IMR-90 (cell line): ENCODE data around the gene MUCL3. TPM values are rescaled to one million over a fixed set of nuclear protein-coding genes. Genes with fewer than 3 reads are reported as not detected.

Experiments used
- ATAC-seq: fragments of 200-7000 bp; cut with Tn5 transposase; 2 replicates; pipeline ENCODE4 v1.9.1; 2020; ENCODE audit warnings: low read depth, mild to moderate bottlenecking, moderate library complexity
- BruUV-seq: library from RNA; stranded (reverse); fragments of 400-500 nt; replicated peaks from 2 replicates; lab custom pipeline; 2021; lab: Mats Ljungman, UMichigan
- CTCF ChIA-PET: fragments of 300-600 bp; formaldehyde crosslinking; extraction: SDS; loops from one replicate; lab custom pipeline; 2021; ENCODE audit warnings: antibody characterized with exemption; lab: Yijun Ruan, JAX
- POLR2A ChIA-PET: fragments of 300-600 bp; sonication (Branson Sonifier 250); formaldehyde crosslinking; loops from one replicate; lab custom pipeline; 2022; ENCODE audit warnings: antibody characterized with exemption; ENCODE audit not compliant: unreplicated experiment; lab: Charles Lee
- DNase-seq: peaks from one replicate; pipeline ENCODE4 v3.0.0; 2013
- H2AFZ ChIP-seq: replicated peaks from 2 replicates; pipeline ENCODE3; 2013; ENCODE audit warnings: low read length, mild to moderate bottlenecking; ENCODE audit not compliant: poor library complexity
- H2AK5ac ChIP-seq: 2 replicates; pipeline ENCODE4 v1.6.1; 2013; ENCODE audit warnings: low read depth, low read length, inconsistent platforms
- H2AK9ac ChIP-seq: replicated peaks from 2 replicates; pipeline ENCODE3; 2013; ENCODE audit warnings: mild to moderate bottlenecking, low read depth, low read length, moderate library complexity; ENCODE audit not compliant: poor library complexity
- H2BK120ac ChIP-seq: 2 replicates; pipeline ENCODE4 v1.6.1; 2013; ENCODE audit warnings: low read depth, low read length, inconsistent platforms
- H2BK15ac ChIP-seq: 3 replicates; pipeline ENCODE4 v1.6.1; 2013; ENCODE audit warnings: low read depth, low read length, inconsistent platforms
- H2BK20ac ChIP-seq: 2 replicates; pipeline ENCODE4 v1.6.1; 2013; ENCODE audit warnings: low read depth, mild to moderate bottlenecking, inconsistent platforms, low read length, moderate library complexity
- H2BK5ac ChIP-seq: 2 replicates; pipeline ENCODE4 v1.6.1; 2013; ENCODE audit warnings: mild to moderate bottlenecking, low read depth, low read length, inconsistent platforms; ENCODE audit not compliant: poor library complexity, severe bottlenecking
- H3K14ac ChIP-seq: replicated peaks from 2 replicates; pipeline ENCODE4 v1.6.1; 2013; ENCODE audit warnings: low read depth, low read length, inconsistent platforms
- H3K18ac ChIP-seq: 2 replicates; pipeline ENCODE4 v1.6.1; 2013; ENCODE audit warnings: low read depth, low read length, control low read depth
- H3K23ac ChIP-seq: 2 replicates; pipeline ENCODE4 v1.6.1; 2013; ENCODE audit warnings: low read depth, low read length, inconsistent platforms
- H3K27ac ChIP-seq: 2 replicates; pipeline ENCODE4 v1.5.1; 2013; ENCODE audit warnings: mild to moderate bottlenecking, control low read depth, low read length; ENCODE audit not compliant: insufficient read depth
- H3K27me3 ChIP-seq: 2 replicates; pipeline ENCODE4 v1.6.1; 2013; ENCODE audit warnings: low read length; ENCODE audit not compliant: control insufficient read depth, insufficient read depth
- H3K36me3 ChIP-seq: 2 replicates; pipeline ENCODE4 v1.6.1; 2013; ENCODE audit warnings: low read length, mixed read lengths; ENCODE audit not compliant: control insufficient read depth, insufficient read depth
- H3K4ac ChIP-seq: 2 replicates; pipeline ENCODE4 v1.6.1; 2013; ENCODE audit warnings: low read depth, low read length, inconsistent platforms
- H3K4me1 ChIP-seq: 2 replicates; pipeline ENCODE4 v1.6.1; 2013; ENCODE audit warnings: low read length, mixed read lengths; ENCODE audit not compliant: control insufficient read depth, insufficient read depth
- H3K4me2 ChIP-seq: 2 replicates; pipeline ENCODE4 v1.6.1; 2013; ENCODE audit warnings: low read depth, mild to moderate bottlenecking, control low read depth, low read length, moderate library complexity
- H3K4me3 ChIP-seq: 2 replicates; pipeline ENCODE4 v1.5.1; 2013; ENCODE audit warnings: low read depth, mild to moderate bottlenecking, control low read depth, low read length, moderate library complexity; ENCODE audit not compliant: insufficient read depth
- H3K56ac ChIP-seq: 2 replicates; pipeline ENCODE4 v1.6.1; 2013; ENCODE audit warnings: low read length, inconsistent platforms; ENCODE audit not compliant: insufficient read depth; ENCODE audit errors: extremely low read depth
- H3K79me1 ChIP-seq, 2 experiments: 2 replicates each; pipeline ENCODE4 v1.6.1; 2013; ENCODE audit warnings: low read length in 2 of 2, inconsistent platforms in 1 of 2, low read depth in 1 of 2
- H3K9ac ChIP-seq: 2 replicates; pipeline ENCODE4 v1.6.1; 2013; ENCODE audit warnings: low read depth, low read length, control low read depth
- H3K9me1 ChIP-seq: 2 replicates; pipeline ENCODE4 v1.6.1; 2013; ENCODE audit warnings: low read length, inconsistent platforms; ENCODE audit not compliant: insufficient read depth
- H3K9me3 ChIP-seq: 2 replicates; pipeline ENCODE4 v1.6.1; 2013; ENCODE audit warnings: low read length; ENCODE audit not compliant: control insufficient read depth, insufficient read depth
- H4K20me1 ChIP-seq: 2 replicates; pipeline ENCODE4 v1.6.1; 2013; ENCODE audit warnings: low read length, inconsistent platforms; ENCODE audit not compliant: insufficient read depth
- H4K5ac ChIP-seq: 2 replicates; pipeline ENCODE4 v1.6.1; 2013; ENCODE audit warnings: mild to moderate bottlenecking, low read depth, low read length, control low read depth
- H4K8ac ChIP-seq, 2 experiments: 2 replicates each; pipeline ENCODE4 v1.6.1; 2013; ENCODE audit warnings: low read depth in 2 of 2, low read length in 2 of 2, control low read depth in 1 of 2, inconsistent platforms in 1 of 2
- H4K91ac ChIP-seq: 2 replicates; pipeline ENCODE4 v1.6.1; 2013; ENCODE audit warnings: low read depth, low read length, inconsistent platforms; ENCODE audit not compliant: insufficient read depth
- BHLHE40 ChIP-seq: fragments of 150-350 bp; IDR thresholded peaks from 2 replicates; pipeline ENCODE4 v1.6.1; 2016; ENCODE audit warnings: mild to moderate bottlenecking, low read depth, low read length
- CEBPB ChIP-seq: IDR thresholded peaks from 2 replicates; pipeline ENCODE4 v1.6.1; 2012; ENCODE audit warnings: low read depth, low read length, improper control_type of control experiment
- CHD1 ChIP-seq: IDR thresholded peaks from 2 replicates; pipeline ENCODE4 v1.6.1; 2012; ENCODE audit warnings: low read depth, low read length, improper control_type of control experiment
- ELK1 ChIP-seq: fragments of 150-350 bp; IDR thresholded peaks from 2 replicates; pipeline ENCODE4 v1.6.1; 2016; ENCODE audit warnings: low read depth, mild to moderate bottlenecking, low read length, moderate library complexity, borderline replicate concordance
- FOS ChIP-seq: fragments of 150-350 bp; IDR thresholded peaks from 2 replicates; pipeline ENCODE4 v1.6.1; 2016; ENCODE audit warnings: low read depth, low read length
- MAFK ChIP-seq: IDR thresholded peaks from 2 replicates; pipeline ENCODE4 v1.6.1; 2012; ENCODE audit warnings: low read depth, low read length, improper control_type of control experiment
- MAZ ChIP-seq: IDR thresholded peaks from 2 replicates; pipeline ENCODE4 v1.6.1; 2012; ENCODE audit warnings: low read depth, mild to moderate bottlenecking, low read length, improper control_type of control experiment, moderate library complexity, borderline replicate concordance
- MXI1 ChIP-seq: IDR thresholded peaks from 2 replicates; pipeline ENCODE4 v1.6.1; 2012; ENCODE audit warnings: low read depth, mild to moderate bottlenecking, low read length, moderate library complexity, borderline replicate concordance
- NFE2L2 ChIP-seq: fragments of 150-350 bp; IDR thresholded peaks from 2 replicates; pipeline ENCODE4 v1.6.1; 2016; ENCODE audit warnings: low read depth, mild to moderate bottlenecking, low read length
- POLR2A ChIP-seq: IDR thresholded peaks from 2 replicates; pipeline ENCODE4 v1.6.1; 2012; ENCODE audit warnings: mild to moderate bottlenecking, low read depth, low read length
- RAD21 ChIP-seq: IDR thresholded peaks from 2 replicates; pipeline ENCODE4 v1.6.1; 2012; ENCODE audit warnings: low read length, improper control_type of control experiment
- RCOR1 ChIP-seq: IDR thresholded peaks from 2 replicates; pipeline ENCODE4 v1.6.1; 2012; ENCODE audit warnings: mild to moderate bottlenecking, low read length, improper control_type of control experiment; ENCODE audit not compliant: insufficient replicate concordance
- RFX5 ChIP-seq: IDR thresholded peaks from 2 replicates; pipeline ENCODE4 v1.8.0; 2012; ENCODE audit warnings: low read depth, mild to moderate bottlenecking, low read length, moderate library complexity
- SMC3 ChIP-seq: fragments of 150-350 bp; IDR thresholded peaks from 2 replicates; pipeline ENCODE4 v1.6.1; 2016; ENCODE audit warnings: low read depth, mild to moderate bottlenecking, antibody characterized with exemption, low read length, moderate library complexity
- WGBS, 2 experiments: methylation state at CpG; one replicate each; pipeline versions ENCODE4 v1.1.5 to v1.1.7; 2013; ENCODE audit warnings: missing lambda C conversion rate in 2 of 2; ENCODE audit not compliant: insufficient read length in 1 of 2; ENCODE audit errors: extremely low coverage in 2 of 2; 5-methylcytosine and 5-hydroxymethylcytosine counted together
- dilution Hi-C: fragments of 300-500 bp; cut with HindIII; formaldehyde crosslinking; loops from one replicate; pipeline ENCODE4 v1.14.3; 2018; ENCODE audit warnings: low sequenced_read_pairs; ENCODE audit not compliant: unreplicated experiment
- in situ Hi-C: fragments of 300-500 bp; cut with MboI; formaldehyde crosslinking; loops from 3 replicates; pipeline ENCODE4 v1.14.3; 2019; ENCODE audit warnings: low sequenced_read_pairs, inconsistent platforms, mixed read lengths
- intact Hi-C: fragments of 100-400 bp; cut with micrococcal nuclease; formaldehyde crosslinking; loops from 2 replicates; pipeline ENCODE4 v1.10.0; 2022
- polyA plus RNA-seq, 3 experiments: library from polyadenylated mRNA; depleted of rRNA; stranded (reverse); fragments of >200 nt; gene quantifications; 2 replicates each; pipeline ENCODE4 v1.2.3, GENCODE V29; 2012; ENCODE audit warnings: low replicate concordance in 1 of 3
- total RNA-seq: library from RNA; depleted of rRNA; stranded (reverse); fragments of >200 nt; gene quantifications from 2 replicates; pipeline ENCODE4 v1.2.3, GENCODE V29; 2012
- TF ChIP-seq, protein P1 (sequence below): fragments of 150-350 bp; IDR thresholded peaks from 2 replicates; pipeline ENCODE4 v1.6.1; 2017; ENCODE audit warnings: mild to moderate bottlenecking, antibody characterized with exemption, low read length, low read depth
- TF ChIP-seq, protein P2 (sequence below): conservative IDR thresholded peaks from 2 replicates; pipeline ENCODE4 v1.5.1; 2012; ENCODE audit warnings: mild to moderate bottlenecking, low read depth, low read length, improper control_type of control experiment

MUCL3 gene
- total and polyA plus RNA-seq, 2 of the 4 experiments (the other 2 are of a cell fraction) = not detected

DNA sequence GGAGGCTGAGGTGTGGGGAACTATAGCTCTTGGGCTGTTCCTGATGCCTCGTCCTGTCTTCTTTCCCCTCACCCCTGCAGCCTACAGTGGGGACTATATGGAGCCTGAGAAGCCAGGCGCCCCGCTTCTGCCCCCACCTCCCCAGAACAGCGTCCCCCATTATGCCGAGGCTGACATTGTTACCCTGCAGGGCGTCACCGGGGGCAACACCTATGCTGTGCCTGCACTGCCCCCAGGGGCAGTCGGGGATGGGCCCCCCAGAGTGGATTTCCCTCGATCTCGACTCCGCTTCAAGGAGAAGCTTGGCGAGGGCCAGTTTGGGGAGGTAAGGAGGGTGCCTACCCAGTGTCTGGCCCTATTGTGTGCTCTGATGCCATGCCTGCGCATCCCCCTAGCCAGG lies 44.2 kb upstream of the MUCL3 start:
- Histone ChIP-seq H2AFZ (no peak overlapping the region), H4K8ac (no peak overlapping the region), H3K23ac (no peak overlapping the region), H3K27me3 (no peaks in the 10 kb centered on the region), H2AK9ac (no peak overlapping the region), H3K9me1 (no peaks in the 10 kb centered on the region), H3K27ac (no peak overlapping the region), H2BK5ac (no peak overlapping the region), H3K56ac (no peak overlapping the region), H3K9ac (no peak overlapping the region), H4K91ac (no peak overlapping the region), H2BK120ac (no peak overlapping the region), H3K36me3 (peaks cover 61% of the 10 kb centered on the region), H2AK5ac (no peak overlapping the region), H3K4ac (no peak overlapping the region), H3K18ac (no peak overlapping the region), H2BK15ac (no peak overlapping the region), H2BK20ac (no peak overlapping the region), H3K79me1 (peaks cover 0 to 4% of the 10 kb centered on the region in 2 experiments; a peak in 2 of 4 replicates), H3K4me2 (no peak overlapping the region), H3K4me1 (no peaks in the 10 kb centered on the region), H3K4me3 (no peak overlapping the region), H3K9me3 (no peaks in the 10 kb centered on the region), H4K5ac (no peak overlapping the region), H3K14ac (no peak overlapping the region), H4K20me1 (no peaks in the 10 kb centered on the region; the same call in 1 of the 2 replicates)
- POLR2A ChIA-PET = no interaction called here
- dilution Hi-C loops = no loop called here
- WGBS, 2 experiments = no CpG with 5 or more reads among the region's 13 CpGs
- TF ChIP-seq MAZ (no peak), ELK1 (no peak), RAD21 (no peak), NFE2L2 (no peak), FOS (no peak), MAFK (no peak), CEBPB (no peak), RCOR1 (no peak), MXI1 (no peak), CHD1 (no peak), POLR2A (no peak), BHLHE40 (no peak), SMC3 (no peak), RFX5 (no peak)
- TF ChIP-seq, protein P1, sequence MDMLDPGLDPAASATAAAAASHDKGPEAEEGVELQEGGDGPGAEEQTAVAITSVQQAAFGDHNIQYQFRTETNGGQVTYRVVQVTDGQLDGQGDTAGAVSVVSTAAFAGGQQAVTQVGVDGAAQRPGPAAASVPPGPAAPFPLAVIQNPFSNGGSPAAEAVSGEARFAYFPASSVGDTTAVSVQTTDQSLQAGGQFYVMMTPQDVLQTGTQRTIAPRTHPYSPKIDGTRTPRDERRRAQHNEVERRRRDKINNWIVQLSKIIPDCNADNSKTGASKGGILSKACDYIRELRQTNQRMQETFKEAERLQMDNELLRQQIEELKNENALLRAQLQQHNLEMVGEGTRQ = no peak
- TF ChIP-seq, protein P2, sequence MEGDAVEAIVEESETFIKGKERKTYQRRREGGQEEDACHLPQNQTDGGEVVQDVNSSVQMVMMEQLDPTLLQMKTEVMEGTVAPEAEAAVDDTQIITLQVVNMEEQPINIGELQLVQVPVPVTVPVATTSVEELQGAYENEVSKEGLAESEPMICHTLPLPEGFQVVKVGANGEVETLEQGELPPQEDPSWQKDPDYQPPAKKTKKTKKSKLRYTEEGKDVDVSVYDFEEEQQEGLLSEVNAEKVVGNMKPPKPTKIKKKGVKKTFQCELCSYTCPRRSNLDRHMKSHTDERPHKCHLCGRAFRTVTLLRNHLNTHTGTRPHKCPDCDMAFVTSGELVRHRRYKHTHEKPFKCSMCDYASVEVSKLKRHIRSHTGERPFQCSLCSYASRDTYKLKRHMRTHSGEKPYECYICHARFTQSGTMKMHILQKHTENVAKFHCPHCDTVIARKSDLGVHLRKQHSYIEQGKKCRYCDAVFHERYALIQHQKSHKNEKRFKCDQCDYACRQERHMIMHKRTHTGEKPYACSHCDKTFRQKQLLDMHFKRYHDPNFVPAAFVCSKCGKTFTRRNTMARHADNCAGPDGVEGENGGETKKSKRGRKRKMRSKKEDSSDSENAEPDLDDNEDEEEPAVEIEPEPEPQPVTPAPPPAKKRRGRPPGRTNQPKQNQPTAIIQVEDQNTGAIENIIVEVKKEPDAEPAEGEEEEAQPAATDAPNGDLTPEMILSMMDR = no peak
- ATAC-seq (no peak), DNase-seq (no peak)
- CTCF ChIA-PET = no interaction called here
- in situ Hi-C loops = no loop called here
- BruUV-seq = no TSS peak
- intact Hi-C loops = no loop called here
